Measurements from ENCODE around the gene ONECUT3.

GRCh38 chr19:1736927-1737326 lies 16.4 kb upstream of the ONECUT3 start:
- no peak for TF ChIP-seq TFE3 (CRISPR knock-in tag; IDR thresholded peaks at IDR 0.05)
- no peak for TF ChIP-seq CTCF (IDR thresholded peaks at IDR 0.05 in 2 of 3, conservative IDR thresholded peaks at IDR 0.05 in 1 of 3; ENCODE audit: insufficient read depth in 2 of 3, low read depth in 1 of 3, low read length in 3 of 3)
- TF ChIP-seq ZNF274 (IDR thresholded peaks at IDR 0.05; ENCODE audit: borderline replicate concordance, low read depth, low read length): no peak
- no peak for TF ChIP-seq E2F6 (IDR thresholded peaks at IDR 0.05; ENCODE audit: borderline replicate concordance in 1 of 2, extremely low read depth in 1 of 2, insufficient read depth in 1 of 2, insufficient read length in 1 of 2, low read depth in 1 of 2, low read length in 1 of 2, poor library complexity in 1 of 2, severe bottlenecking in 1 of 2)
- TF ChIP-seq HMBOX1 (IDR thresholded peaks at IDR 0.05): no peak
- no peak for TF ChIP-seq ZNF3 (CRISPR knock-in tag; IDR thresholded peaks at IDR 0.05)
- TF ChIP-seq ZFP91 (CRISPR knock-in tag; IDR thresholded peaks at IDR 0.05): no peak
- no peak for TF ChIP-seq HNRNPUL1 (IDR thresholded peaks at IDR 0.05; ENCODE audit: low read length)
- TF ChIP-seq AFF4 (CRISPR knock-in tag; IDR thresholded peaks at IDR 0.05): no peak
- TF ChIP-seq POLR2A (conservative IDR thresholded peaks at IDR 0.05): no peak
- no peak for TF ChIP-seq SNAPC5 (CRISPR knock-in tag; IDR thresholded peaks at IDR 0.05)
